Muscle of leg (tissue), 11 donors: ENCODE data around the gene NUP133. TPM values are rescaled to one million over a fixed set of nuclear protein-coding genes. Genes with fewer than 3 reads are reported as not detected.
"Not testable (repeated sequence)": the region's sequence is repeated elsewhere in the genome, so short reads cannot be mapped to it uniquely, and the experiment has no call there.

Experiments used
- DNase-seq: peaks from one replicate; pipeline ENCODE4 v3.0.0; 2013
- H3K27ac ChIP-seq: one replicate; pipeline ENCODE4 v1.5.1; 2013; ENCODE audit warnings: mild to moderate bottlenecking, low read length, control low read depth
- H3K27me3 ChIP-seq: one replicate; pipeline ENCODE4 v1.6.1; 2013; ENCODE audit warnings: low read length; ENCODE audit not compliant: control insufficient read depth, insufficient read depth
- H3K36me3 ChIP-seq: one replicate; pipeline ENCODE4 v1.6.1; 2013; ENCODE audit warnings: low read length; ENCODE audit not compliant: control insufficient read depth, insufficient read depth
- H3K4me1 ChIP-seq: one replicate; pipeline ENCODE4 v1.6.1; 2013; ENCODE audit warnings: low read length; ENCODE audit not compliant: control insufficient read depth, insufficient read depth
- H3K4me3 ChIP-seq: one replicate; pipeline ENCODE4 v1.5.1; 2013; ENCODE audit warnings: low read length, control low read depth
- H3K9me3 ChIP-seq: replicated peaks from 2 replicates; pipeline ENCODE4 v1.6.1; 2013; ENCODE audit warnings: low read depth, low read length; ENCODE audit not compliant: control insufficient read depth
- WGBS: methylation state at CpG from one replicate; pipeline ENCODE4 v1.1.5; 2013; ENCODE audit warnings: missing lambda C conversion rate; ENCODE audit not compliant: insufficient coverage; 5-methylcytosine and 5-hydroxymethylcytosine counted together
- polyA plus RNA-seq, 8 donors: library from polyadenylated mRNA; unstranded; fragments of 120-200 nt; gene quantifications; one replicate each; pipeline versions ENCODE4 v1.2.1 to v1.2.3, GENCODE V29; 2013; ENCODE audit warnings: inconsistent platforms in 1 of 8, low replicate concordance in 1 of 8; ENCODE audit not compliant: insufficient read length in 8 of 8, insufficient read depth in 1 of 8
- total RNA-seq: library from RNA; stranded (reverse); fragments of 120-200 nt; gene quantifications from one replicate; pipeline ENCODE4 v1.2.4, GENCODE V29; 2013

NUP133 gene
- total and polyA plus RNA-seq, 9 donors: 22.9 to 33.3 (median 28.2) TPM

- Histone ChIP-seq H3K9me3 (no peaks in the 10 kb centered on the region), H3K27ac (peak overlapping the region; percentile 95), H3K27me3 (peaks cover 57% of the 10 kb centered on the region), H3K4me3 (peak overlapping the region; percentile 38), H3K4me1 (peaks cover 55% of the 10 kb centered on the region), H3K36me3 (no peaks in the 10 kb centered on the region)
- peak; percentile 45 for DNase-seq
- WGBS: 23% methylated on average over 13 of the region's 18 CpGs
These were observed 98.3 kb downstream of the NUP133 start for GRCh38 chr1:229409616-229410369.

GRCh38 chr1:229408458-229409037 lies 99.6 kb downstream of the NUP133 start:
- peak overlapping the region; percentile 38 for H3K4me3 ChIP-seq

DNA sequence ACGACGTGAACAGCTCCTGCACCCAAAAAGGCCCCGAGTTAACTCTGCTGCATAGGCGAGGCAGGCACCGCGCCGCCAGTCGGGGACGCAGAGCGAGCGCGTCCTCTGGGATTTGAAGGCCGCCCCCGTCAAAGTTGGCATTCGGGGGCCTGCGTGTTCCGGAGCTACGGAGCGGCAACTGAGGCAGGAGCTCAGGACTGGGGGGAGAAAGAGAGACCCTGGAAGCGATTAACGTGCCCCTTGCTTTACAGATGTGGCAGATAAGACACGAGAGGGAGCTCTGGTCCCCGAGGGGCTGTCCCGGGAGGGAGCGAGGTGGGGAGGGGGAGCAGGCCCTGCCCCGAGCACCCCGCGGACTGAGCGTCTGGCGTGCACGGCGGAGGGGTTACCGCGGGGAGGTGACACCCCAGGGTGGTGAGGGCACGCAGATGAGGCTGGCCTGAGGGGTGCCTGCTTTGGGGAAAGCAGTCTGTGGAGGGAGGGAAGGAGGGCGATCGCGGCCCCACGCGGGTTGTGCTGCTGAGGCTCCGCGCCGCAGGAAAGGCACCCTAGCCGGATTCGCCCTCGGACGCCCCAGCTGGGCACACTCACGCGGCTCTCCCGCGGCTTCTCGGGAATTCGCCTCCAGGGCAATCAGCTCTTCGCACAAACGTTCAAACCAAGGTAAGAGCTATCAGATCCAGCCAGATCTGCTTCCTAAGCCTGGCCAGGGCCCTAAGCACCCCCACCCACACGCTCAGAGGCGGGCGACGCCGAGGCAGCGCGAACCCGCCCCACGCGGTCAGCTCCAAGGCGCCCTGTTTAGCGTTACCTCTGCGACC lies 100.7 kb downstream of the NUP133 start:
- DNase-seq: no peak
- H3K9me3 ChIP-seq: no peaks in the 10 kb centered on the region
- WGBS: 2% methylated on average over 63 of the region's 68 CpGs
- H3K27ac ChIP-seq: peak overlapping the region; percentile 94
- H3K4me3 ChIP-seq: peak overlapping the region; percentile 52
- peaks cover 66% of the 10 kb centered on the region for H3K27me3 ChIP-seq
- H3K36me3 ChIP-seq: no peaks in the 10 kb centered on the region
- peaks cover 55% of the 10 kb centered on the region for H3K4me1 ChIP-seq

More at GRCh38 chr1:229408458-229409037, 99.6 kb downstream of the NUP133 start:
- WGBS: 7% methylated on average over 6 of the region's 8 CpGs
- peak overlapping the region; percentile 95 for H3K27ac ChIP-seq
- no peaks in the 10 kb centered on the region for H3K9me3 ChIP-seq
- peak; percentile 88 for DNase-seq
- peaks cover 61% of the 10 kb centered on the region for H3K27me3 ChIP-seq
- peaks cover 55% of the 10 kb centered on the region for H3K4me1 ChIP-seq
- no peaks in the 10 kb centered on the region for H3K36me3 ChIP-seq

DNA sequence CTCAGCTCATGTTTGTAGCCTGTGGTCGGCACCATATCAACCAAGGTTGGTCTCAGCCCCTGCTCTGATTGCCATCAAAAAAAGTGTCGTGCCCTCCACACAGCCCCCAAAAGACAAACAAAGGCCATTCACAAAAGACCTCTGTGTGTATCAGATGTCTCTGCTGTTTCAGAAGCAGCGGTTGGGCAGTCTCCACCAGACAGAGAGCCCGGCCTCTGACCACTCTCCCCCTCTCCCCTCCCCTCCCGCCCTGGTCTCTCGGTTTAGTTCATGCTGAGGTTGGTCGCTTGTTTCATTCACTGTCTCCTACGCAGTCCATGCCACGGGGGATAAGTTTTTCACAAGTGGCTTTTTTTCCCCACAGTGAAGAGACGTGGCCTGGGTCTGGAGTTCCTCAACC lies 101.3 kb downstream of the NUP133 start:
- H3K9me3 ChIP-seq: no peaks in the 10 kb centered on the region
- H3K4me3 ChIP-seq: peak overlapping the region; percentile 52
- no peaks in the 10 kb centered on the region for H3K36me3 ChIP-seq
- peak; percentile 44 for DNase-seq
- 1% methylated on average over 9 of the region's 10 CpGs for WGBS
- peak overlapping the region; percentile 94 for H3K27ac ChIP-seq
- H3K4me1 ChIP-seq: peaks cover 50% of the 10 kb centered on the region
- peaks cover 65% of the 10 kb centered on the region for H3K27me3 ChIP-seq

DNA sequence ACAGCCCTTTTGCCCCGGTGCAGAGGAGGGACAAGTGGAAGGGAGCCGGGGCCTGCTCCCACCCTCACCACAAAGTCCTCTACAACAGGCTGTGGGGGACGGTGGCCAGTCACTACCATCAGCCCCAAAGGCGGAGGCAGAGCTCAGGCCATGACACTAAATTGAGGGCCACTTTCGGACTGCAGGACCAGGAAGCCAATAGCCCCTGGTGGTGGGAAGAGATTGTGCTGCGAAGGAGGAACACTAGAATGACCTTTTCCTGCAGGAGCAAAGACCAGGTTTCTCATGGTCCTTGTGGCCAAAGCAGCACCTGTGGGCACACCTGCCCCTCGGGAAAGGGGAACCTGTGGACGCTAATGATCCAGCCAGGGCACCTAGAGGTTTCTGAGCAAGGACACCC lies 104.6 kb downstream of the NUP133 start:
- Histone ChIP-seq H3K9me3 (no peaks in the 10 kb centered on the region), H3K27ac (no peak overlapping the region), H3K27me3 (peaks cover 49% of the 10 kb centered on the region), H3K36me3 (no peaks in the 10 kb centered on the region), H3K4me3 (no peak overlapping the region), H3K4me1 (peaks cover 21% of the 10 kb centered on the region)
- no peak for DNase-seq
- WGBS: 73% methylated on average over 4 of the region's 8 CpGs

- WGBS: 56% methylated on average over 6 of the region's 6 CpGs
These were observed 105.1 kb downstream of the NUP133 start for GRCh38 chr1:229402993-229403392.

DNA sequence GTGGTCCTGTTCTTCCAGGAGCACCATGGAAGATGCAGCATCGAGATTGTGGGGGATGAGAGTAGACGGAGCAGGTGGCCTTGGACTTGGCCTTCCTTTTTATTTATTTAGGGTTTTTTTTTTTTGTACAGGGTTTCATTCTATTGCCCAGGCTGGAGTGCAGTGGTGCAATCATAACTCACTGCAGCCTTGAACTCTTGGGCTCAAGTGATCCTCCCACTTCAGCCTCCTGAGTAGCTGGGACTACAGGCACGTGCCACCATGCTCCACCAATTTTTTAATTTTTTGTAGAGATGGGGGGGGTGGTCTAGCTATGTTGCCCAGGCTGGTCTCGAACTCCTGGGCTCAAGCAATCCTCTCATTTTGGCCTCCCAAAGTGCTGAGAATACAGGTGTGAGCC lies 105.8 kb downstream of the NUP133 start:
- not testable (repeated sequence) for H3K27ac ChIP-seq, DNase-seq, H3K36me3 ChIP-seq, H3K9me3 ChIP-seq, H3K4me3 ChIP-seq, H3K4me1 ChIP-seq
- WGBS: no CpG with 5 or more reads among the region's 4 CpGs
- H3K27me3 ChIP-seq: peaks cover 40% of the 10 kb centered on the region

More at GRCh38 chr1:229402993-229403392, 105.1 kb downstream of the NUP133 start:
- H3K27me3 ChIP-seq: peaks cover 44% of the 10 kb centered on the region
- H3K36me3 ChIP-seq: no peaks in the 10 kb centered on the region
- no peak overlapping the region for H3K27ac ChIP-seq
- H3K4me3 ChIP-seq: no peak overlapping the region
- H3K4me1 ChIP-seq: peaks cover 16% of the 10 kb centered on the region
- no peaks in the 10 kb centered on the region for H3K9me3 ChIP-seq
- no peak for DNase-seq

DNA sequence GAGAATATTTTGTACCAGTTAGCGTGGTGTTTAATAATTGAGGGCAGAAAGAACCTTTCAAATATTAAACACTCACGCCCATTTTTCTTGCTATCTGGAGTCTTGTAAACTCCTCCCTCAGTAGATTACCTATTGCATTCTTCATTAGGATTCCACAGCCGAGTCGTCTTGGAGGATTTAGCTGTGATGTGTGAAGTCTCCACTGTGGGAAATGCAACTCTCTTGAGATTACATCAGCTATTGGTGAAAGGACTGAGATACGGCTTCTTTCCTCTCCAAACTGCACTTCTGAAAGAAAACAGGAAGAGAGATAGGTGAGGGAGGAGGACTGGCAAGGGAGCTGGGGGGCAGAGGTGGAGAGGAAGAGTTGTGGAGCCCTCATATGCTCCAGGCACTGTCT lies 110.4 kb downstream of the NUP133 start:
- no CpG with 5 or more reads among the region's 5 CpGs for WGBS
- Histone ChIP-seq H3K27ac (no peak overlapping the region), H3K27me3 (peaks cover 18% of the 10 kb centered on the region), H3K9me3 (no peaks in the 10 kb centered on the region), H3K4me1 (no peaks in the 10 kb centered on the region), H3K36me3 (no peaks in the 10 kb centered on the region), H3K4me3 (no peak overlapping the region)
- no peak for DNase-seq

DNA sequence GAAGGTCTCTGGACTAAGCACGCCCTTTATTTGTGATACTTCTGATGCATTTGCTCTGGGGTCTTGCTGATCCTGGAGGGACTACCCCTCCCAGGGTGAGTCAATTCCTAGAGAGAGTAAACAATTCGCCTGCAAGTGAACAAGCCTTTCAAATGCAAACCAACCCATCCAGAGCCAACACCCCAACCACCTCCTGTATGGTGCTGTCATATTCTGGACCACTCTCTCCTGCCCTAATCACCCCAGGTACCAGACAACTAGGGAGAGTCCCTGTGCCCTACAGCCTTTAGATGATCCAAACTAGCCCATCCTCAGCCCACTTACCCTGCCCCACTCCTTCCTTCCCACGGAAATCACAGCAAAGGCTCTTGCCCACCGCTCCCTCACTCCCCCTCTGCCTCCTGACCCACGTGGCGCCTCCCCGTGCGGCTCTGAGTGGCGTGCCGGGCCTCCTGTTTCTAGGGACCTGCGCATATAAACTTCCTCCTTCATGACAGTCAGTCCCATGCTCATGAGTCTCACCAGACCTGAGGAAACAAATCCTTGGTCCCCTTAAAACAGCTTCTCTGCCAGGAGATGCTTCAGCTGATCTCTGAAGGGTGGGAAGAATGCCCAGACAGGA lies 111.4 kb downstream of the NUP133 start:
- Histone ChIP-seq H3K36me3 (no peaks in the 10 kb centered on the region), H3K4me3 (no peak overlapping the region), H3K27ac (no peak overlapping the region), H3K9me3 (no peaks in the 10 kb centered on the region), H3K27me3 (peaks cover 16% of the 10 kb centered on the region), H3K4me1 (no peaks in the 10 kb centered on the region)
- 14% methylated on average over 6 of the region's 11 CpGs for WGBS
- no peak for DNase-seq

DNA sequence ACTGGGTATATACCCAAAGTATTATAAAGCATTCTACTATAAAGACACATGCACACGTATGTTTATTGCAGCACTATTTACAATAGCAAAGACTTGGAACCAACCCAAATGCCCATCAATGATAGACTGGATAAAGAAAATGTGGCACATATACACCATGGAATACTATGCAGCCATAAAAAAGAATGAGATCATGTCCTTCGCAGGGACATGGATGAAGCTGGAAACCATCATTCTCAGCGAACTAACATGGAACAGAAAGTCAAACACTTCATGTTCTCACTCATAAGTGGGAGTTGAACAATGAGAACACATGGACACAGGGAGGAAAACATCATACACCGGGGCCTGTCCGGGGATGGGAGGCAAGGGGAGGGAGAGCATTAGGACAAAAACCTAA lies 113.6 kb downstream of the NUP133 start:
- H3K4me1 ChIP-seq, H3K4me3 ChIP-seq, H3K9me3 ChIP-seq, DNase-seq, H3K27ac ChIP-seq, H3K36me3 ChIP-seq: not testable (repeated sequence)
- peaks cover 18% of the 10 kb centered on the region for H3K27me3 ChIP-seq
- WGBS: 100% methylated on average over 2 of the region's 5 CpGs
